Tibial artery (tissue), 4 donors: ENCODE data around the gene BBC3.
A peak's percentile ranks its signal among the peaks of the same experiment; 100 is the strongest.

Experiments used
- DNase-seq, 2 donors: peaks; one replicate each; pipeline ENCODE4 v3.0.0-alpha.2; 2019
- H3K27ac ChIP-seq, 2 donors: fragments of 200-600 bp; sonication (generic) in 1 of 2; 1 replicate in 1 of 2; 2 replicates in 1 of 2; pipeline ENCODE4 v1.5.1; 2018 to 2019; ENCODE audit warnings: mild to moderate bottlenecking in 1 of 2
- H3K27me3 ChIP-seq, 2 donors: fragments of 200-600 bp; sonication (generic) in 1 of 2; one replicate each; pipeline versions ENCODE4 v1.5.1 to v1.6.0; 2016 to 2019
- H3K36me3 ChIP-seq, 3 donors: fragments of 200-600 bp; sonication (generic) in 2 of 3; one replicate each; pipeline ENCODE4 v1.5.1; 2016 to 2019; ENCODE audit warnings: mild to moderate bottlenecking in 2 of 3
- H3K4me1 ChIP-seq, 4 donors: fragments of 200-600 bp; sonication (generic) in 2 of 4; 1 replicate in 3 of 4; 2 replicates in 1 of 4; pipeline ENCODE4 v1.5.1; 2016 to 2019
- H3K4me3 ChIP-seq, 2 donors: fragments of 200-600 bp; sonication (generic) in 1 of 2; 1 replicate in 1 of 2; 2 replicates in 1 of 2; pipeline ENCODE4 v1.5.1; 2018 to 2019; ENCODE audit warnings: mild to moderate bottlenecking in 2 of 2
- H3K9me3 ChIP-seq, 3 donors: fragments of 200-600 bp; sonication (generic) in 1 of 3; one replicate each; pipeline ENCODE4 v1.5.1; 2016 to 2019
- intact Hi-C: fragments of 100-400 bp; cut with DNase I; formaldehyde crosslinking; loops from one replicate; pipeline ENCODE4 v1.15.0; 2023; ENCODE audit warnings: low total_unique reads
- TF ChIP-seq, protein P1 (sequence below), 2 experiments: fragments of 200-600 bp in 1 of 2; fragments of 450-650 bp in 1 of 2; IDR thresholded peaks; one replicate each; pipeline ENCODE4 v1.5.1; 2017 to 2019; ENCODE audit warnings: antibody characterized with exemption in 2 of 2, mild to moderate bottlenecking in 1 of 2, moderate library complexity in 1 of 2

BBC3 gene

DNA sequence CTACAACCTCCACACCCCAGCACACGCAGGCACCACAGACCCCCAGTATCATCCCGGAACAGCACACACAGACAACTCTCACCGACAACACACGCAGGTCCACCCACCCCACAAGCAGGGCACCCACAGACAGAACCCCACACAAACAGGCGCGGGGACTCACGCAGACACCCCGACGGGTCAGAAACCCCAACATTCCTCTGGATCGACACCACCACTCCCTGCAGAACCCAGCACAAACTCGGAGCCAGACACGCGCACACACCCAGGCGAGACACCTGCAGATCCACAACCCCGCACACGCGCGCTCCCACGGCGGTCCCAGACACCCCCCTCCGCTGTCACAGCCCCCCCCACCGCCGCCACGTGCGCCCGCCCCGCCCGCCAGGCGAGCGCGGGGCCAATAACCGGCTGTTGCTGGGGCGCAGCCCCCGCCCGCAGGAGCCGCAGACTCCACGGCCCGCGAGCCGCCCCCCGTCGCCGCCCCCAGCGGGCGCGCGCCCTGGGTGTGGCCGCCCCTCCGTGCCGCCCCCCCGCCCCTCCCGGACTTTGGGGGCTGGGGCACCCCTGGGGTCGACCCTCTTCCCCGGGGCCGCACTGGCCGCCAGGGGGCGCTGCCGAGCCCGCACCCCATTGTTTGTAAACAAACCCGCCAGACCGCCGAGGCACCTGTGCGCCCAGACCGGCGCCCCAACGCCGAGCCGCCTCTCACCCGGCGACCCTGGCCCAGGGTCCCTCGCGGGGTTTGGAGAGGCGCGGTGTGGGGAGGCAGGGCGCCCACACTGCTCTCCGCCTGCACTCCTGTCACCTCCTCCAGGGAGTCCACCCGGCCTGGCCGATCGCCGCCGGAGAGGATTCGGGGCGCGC lies 712 bp downstream of the BBC3 start:
- Histone ChIP-seq H3K9me3 (no peaks in the 10 kb centered on the region), H3K27me3 (no peaks in the 10 kb centered on the region), H3K4me3 (peak overlapping the region; percentile 82 to 91), H3K4me1 (peaks cover 0 to 52% (median 41%) of the 10 kb centered on the region in 4 donors), H3K36me3 (no peaks in the 10 kb centered on the region), H3K27ac (peak overlapping the region; percentile 93 to 99)
- intact Hi-C loops: no loop called here
- TF ChIP-seq, protein P1, sequence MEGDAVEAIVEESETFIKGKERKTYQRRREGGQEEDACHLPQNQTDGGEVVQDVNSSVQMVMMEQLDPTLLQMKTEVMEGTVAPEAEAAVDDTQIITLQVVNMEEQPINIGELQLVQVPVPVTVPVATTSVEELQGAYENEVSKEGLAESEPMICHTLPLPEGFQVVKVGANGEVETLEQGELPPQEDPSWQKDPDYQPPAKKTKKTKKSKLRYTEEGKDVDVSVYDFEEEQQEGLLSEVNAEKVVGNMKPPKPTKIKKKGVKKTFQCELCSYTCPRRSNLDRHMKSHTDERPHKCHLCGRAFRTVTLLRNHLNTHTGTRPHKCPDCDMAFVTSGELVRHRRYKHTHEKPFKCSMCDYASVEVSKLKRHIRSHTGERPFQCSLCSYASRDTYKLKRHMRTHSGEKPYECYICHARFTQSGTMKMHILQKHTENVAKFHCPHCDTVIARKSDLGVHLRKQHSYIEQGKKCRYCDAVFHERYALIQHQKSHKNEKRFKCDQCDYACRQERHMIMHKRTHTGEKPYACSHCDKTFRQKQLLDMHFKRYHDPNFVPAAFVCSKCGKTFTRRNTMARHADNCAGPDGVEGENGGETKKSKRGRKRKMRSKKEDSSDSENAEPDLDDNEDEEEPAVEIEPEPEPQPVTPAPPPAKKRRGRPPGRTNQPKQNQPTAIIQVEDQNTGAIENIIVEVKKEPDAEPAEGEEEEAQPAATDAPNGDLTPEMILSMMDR (IDR thresholded peaks at IDR 0.05): peak; percentile 85 to 87
- peak; percentile 58 to 87 for DNase-seq

DNA sequence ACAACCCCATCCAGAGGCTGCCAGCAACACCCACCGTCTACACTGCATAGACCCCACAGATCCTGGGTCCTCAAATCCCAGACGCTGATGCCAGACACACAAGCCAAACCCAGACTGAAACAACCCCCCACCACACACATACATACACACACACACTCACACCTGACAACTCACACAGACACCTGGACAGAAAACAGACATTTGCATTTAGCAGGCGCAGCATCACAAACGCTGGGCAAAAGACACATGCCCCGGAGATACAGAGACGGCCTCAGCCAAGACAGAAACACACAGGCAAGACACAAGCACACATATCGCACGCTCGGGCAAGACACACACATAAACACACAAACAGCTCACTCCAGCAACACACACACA lies 1.3 kb downstream of the BBC3 start:
- peak overlapping the region; percentile 93 to 99 for H3K27ac ChIP-seq
- H3K9me3 ChIP-seq: no peaks in the 10 kb centered on the region
- peaks cover 0 to 52% (median 42%) of the 10 kb centered on the region in 4 donors for H3K4me1 ChIP-seq
- DNase-seq: no peak
- TF ChIP-seq, protein P1 (IDR thresholded peaks at IDR 0.05): no peak
- peak overlapping the region; percentile 82 to 91 for H3K4me3 ChIP-seq
- H3K27me3 ChIP-seq: no peaks in the 10 kb centered on the region
- intact Hi-C loops: no loop called here
- H3K36me3 ChIP-seq: no peaks in the 10 kb centered on the region

DNA sequence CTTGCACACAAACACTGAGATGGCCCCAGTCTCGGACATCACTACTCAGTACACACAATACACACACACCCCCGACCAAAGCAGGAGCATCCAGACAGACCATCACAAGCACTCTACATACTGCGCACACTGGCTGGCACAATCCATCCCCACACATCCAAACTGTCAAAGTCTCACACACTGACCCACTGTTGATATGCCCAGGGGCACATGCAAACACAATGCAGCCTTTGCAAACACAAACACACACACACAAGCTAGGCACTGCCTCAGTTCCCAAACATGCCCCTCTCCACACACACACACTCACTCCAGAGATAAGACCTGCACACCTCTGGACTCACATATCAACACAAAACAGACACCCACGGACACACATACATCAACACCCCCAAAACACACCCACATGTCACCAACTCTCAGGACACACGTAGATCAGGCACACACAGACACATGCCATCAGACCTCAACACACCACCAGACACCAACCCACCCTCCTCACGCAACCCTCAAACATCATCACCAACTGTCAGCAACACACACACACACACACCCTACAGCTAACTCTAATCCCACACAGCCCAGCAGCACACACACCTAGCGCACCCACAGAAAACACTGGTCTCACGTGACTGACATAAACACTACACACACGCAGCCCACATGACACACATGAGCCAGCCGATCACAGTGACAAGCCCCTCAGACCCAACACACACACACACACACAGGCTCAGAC lies 1.9 kb downstream of the BBC3 start:
- Histone ChIP-seq H3K4me1 (peaks cover 0 to 52% (median 42%) of the 10 kb centered on the region in 4 donors), H3K27ac (peak overlapping the region; percentile 93 to 99), H3K4me3 (peak overlapping the region; percentile 82 to 91), H3K27me3 (no peaks in the 10 kb centered on the region), H3K9me3 (no peaks in the 10 kb centered on the region), H3K36me3 (peaks cover 0 to 2% (median under 1%) of the 10 kb centered on the region in 3 donors)
- DNase-seq: peak; percentile 45 to 74
- intact Hi-C loops: no loop called here
- TF ChIP-seq, protein P1 (IDR thresholded peaks at IDR 0.05): no peak

DNA sequence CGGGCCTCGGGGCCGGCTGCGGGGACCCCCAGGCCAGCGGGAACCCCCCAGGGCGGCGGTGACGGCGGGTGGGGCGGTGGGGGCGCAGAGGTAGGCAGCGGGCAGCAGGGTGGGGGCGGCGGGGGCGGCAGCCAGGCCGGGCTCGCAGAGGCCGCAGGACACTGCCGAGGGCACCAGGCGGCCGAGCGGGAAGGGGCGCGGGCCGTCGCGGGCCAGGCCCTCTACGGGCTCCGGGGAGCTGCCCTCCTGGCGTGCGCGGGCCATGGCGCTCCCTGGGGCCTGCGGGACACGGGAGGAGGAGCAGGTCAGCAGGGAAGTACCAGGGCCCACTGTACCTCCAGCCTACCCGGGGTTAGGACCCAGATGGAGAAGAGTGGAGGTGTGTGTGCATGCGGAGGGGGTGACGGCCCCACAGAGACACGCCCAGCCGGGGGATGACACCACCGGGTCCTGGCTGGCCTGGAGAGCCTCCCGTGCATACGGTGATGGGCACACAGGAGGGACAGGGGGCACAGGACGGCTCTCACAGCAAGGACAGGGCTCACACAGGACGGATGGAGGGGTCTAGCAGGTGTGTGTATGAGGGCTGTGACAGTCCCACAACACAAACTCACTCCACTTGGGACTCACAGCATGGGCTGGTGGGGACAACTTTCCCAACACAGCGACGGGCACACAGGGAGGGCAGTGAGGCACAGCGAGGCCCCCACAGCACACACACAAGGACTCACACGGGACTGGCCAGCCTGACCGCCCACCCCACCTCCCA lies 2.6 kb downstream of the BBC3 start:
- peak; percentile 46 to 76 for DNase-seq
- Histone ChIP-seq H3K27me3 (no peaks in the 10 kb centered on the region), H3K27ac (peak overlapping the region; percentile 93 to 99), H3K9me3 (no peaks in the 10 kb centered on the region), H3K36me3 (peaks cover 0 to 9% (median 7%) of the 10 kb centered on the region in 3 donors), H3K4me3 (peak overlapping the region; percentile 82 to 91), H3K4me1 (peaks cover 0 to 52% (median 42%) of the 10 kb centered on the region in 4 donors)
- TF ChIP-seq, protein P1 (IDR thresholded peaks at IDR 0.05): no peak
- intact Hi-C loops: no loop called here
